CD8-positive, alpha-beta memory T cell (primary cell): Measurements from ENCODE around the gene HOXD3. TPM values are rescaled to one million over a fixed set of nuclear protein-coding genes. Genes with fewer than 3 reads are reported as not detected.

ENCODE experiments used
- CTCF ChIA-PET: fragments of 350-600 bp; sonication (Branson Sonifier 250); formaldehyde crosslinking; loops from one replicate; lab custom pipeline; 2021; ENCODE audit warnings: antibody characterized with exemption; lab: Charles Lee
- POLR2A ChIA-PET: fragments of 350-600 bp; sonication (Branson Sonifier 250); formaldehyde crosslinking; loops from one replicate; lab custom pipeline; 2021; ENCODE audit warnings: antibody characterized with exemption; lab: Charles Lee
- DNase-seq, 5 donors: peaks; one replicate each; pipeline versions ENCODE4 v3.0.0 to v3.0.0-alpha.2; 2020 to 2022; ENCODE audit warnings: mixed read lengths in 1 of 5
- H3K27ac ChIP-seq: one replicate; pipeline ENCODE4 v1.7.0; 2013; ENCODE audit warnings: low read depth, mild to moderate bottlenecking, low read length, moderate library complexity
- H3K27me3 ChIP-seq: 2 replicates; pipeline ENCODE4 v1.7.0; 2013; ENCODE audit warnings: low read length, mild to moderate bottlenecking; ENCODE audit not compliant: insufficient read depth, poor library complexity, severe bottlenecking
- H3K36me3 ChIP-seq: 2 replicates; pipeline ENCODE4 v1.7.0; 2013; ENCODE audit warnings: mild to moderate bottlenecking, low read length, moderate library complexity; ENCODE audit not compliant: insufficient read depth
- H3K4me1 ChIP-seq: 2 replicates; pipeline ENCODE4 v1.7.0; 2013; ENCODE audit warnings: mild to moderate bottlenecking, low read length, moderate library complexity; ENCODE audit not compliant: insufficient read depth
- H3K4me3 ChIP-seq: 2 replicates; pipeline ENCODE4 v1.7.0; 2013; ENCODE audit warnings: mild to moderate bottlenecking, low read length
- H3K9me3 ChIP-seq: 2 replicates; pipeline ENCODE4 v1.7.0; 2013; ENCODE audit warnings: mild to moderate bottlenecking, low read length
- H3K27ac Mint-ChIP-seq, 8 donors: one replicate each; pipeline ENCODE4 v1.8.0; 2020 to 2021; ENCODE audit warnings: mixed read lengths in 8 of 8, mild to moderate bottlenecking in 6 of 8, inconsistent platforms in 3 of 8, moderate library complexity in 3 of 8
- H3K27me3 Mint-ChIP-seq, 2 donors: one replicate each; pipeline ENCODE4 v1.8.0; 2020 to 2021; ENCODE audit warnings: mixed read lengths in 2 of 2, mild to moderate bottlenecking in 1 of 2, moderate library complexity in 1 of 2
- H3K36me3 Mint-ChIP-seq, 3 donors: one replicate each; pipeline ENCODE4 v1.8.0; 2020 to 2021; ENCODE audit warnings: mixed read lengths in 3 of 3, inconsistent platforms in 1 of 3, mild to moderate bottlenecking in 1 of 3
- H3K4me1 Mint-ChIP-seq, 3 donors: one replicate each; pipeline ENCODE4 v1.8.0; 2020 to 2021; ENCODE audit warnings: mixed read lengths in 3 of 3, inconsistent platforms in 1 of 3, mild to moderate bottlenecking in 1 of 3
- H3K4me3 Mint-ChIP-seq, 7 donors: one replicate each; pipeline ENCODE4 v1.8.0; 2020 to 2021; ENCODE audit warnings: mixed read lengths in 7 of 7, mild to moderate bottlenecking in 6 of 7, moderate library complexity in 4 of 7, inconsistent platforms in 2 of 7
- H3K9me3 Mint-ChIP-seq, 5 donors: one replicate each; pipeline ENCODE4 v1.8.0; 2020 to 2022; ENCODE audit warnings: mixed read lengths in 5 of 5, mild to moderate bottlenecking in 3 of 5, moderate library complexity in 2 of 5, inconsistent platforms in 1 of 5
- polyA plus RNA-seq: library from polyadenylated mRNA; unstranded; fragments of 300-500 nt; fragmentation: Illumina TruSeq; gene quantifications from one replicate; pipeline ENCODE4 v1.2.3, GENCODE V29; 2021
- total RNA-seq, 2 experiments: library from RNA; stranded (reverse); gene quantifications; one replicate each; pipeline ENCODE4 v1.2.3, GENCODE V29; 2021

HOXD3 gene
- not detected for total RNA-seq
- polyA plus RNA-seq, result not detected

- peak within 1 kb of the TSS in 1 of 8 donors; percentile 62 for H3K27ac Mint-ChIP-seq
- no peaks in the 10 kb centered on the region for H3K9me3 ChIP-seq
- H3K27me3 ChIP-seq, result peaks cover 65% of the 10 kb centered on the region
- H3K36me3 Mint-ChIP-seq, result no peaks in the 10 kb centered on the region
- H3K36me3 ChIP-seq, result no peaks in the 10 kb centered on the region
- ChIA-PET CTCF (interaction anchor here (1.3 kb wide), 1 partner anchor 30 kb away, joined by 3 read pairs; no protein-coding TSS in a partner anchor), POLR2A (no interaction called here)
- H3K4me1 ChIP-seq, result peaks cover 5% of the 10 kb centered on the region
- H3K27me3 Mint-ChIP-seq, result peaks cover 75 to 86% of the 10 kb centered on the region in 2 donors
- no peak within 1 kb of the TSS for H3K27ac ChIP-seq
- peak within 1 kb of the TSS in 3 of 7 donors; percentile 44 to 54 (median 47) for H3K4me3 Mint-ChIP-seq
- H3K9me3 Mint-ChIP-seq, result peaks cover 0 to 6% (median 0%) of the 10 kb centered on the region in 5 donors
- no peak within 1 kb of the TSS for H3K4me3 ChIP-seq
- peaks cover 7 to 15% (median 10%) of the 10 kb centered on the region in 3 donors for H3K4me1 Mint-ChIP-seq
- no peak for DNase-seq
These were observed at the start of gene HOXD3 for GRCh38 chr2:176156807-176157498. Gene HOXD3, plus strand, starts transcription at chr2:176157307. Its CDS starts 11,808 bp downstream, at chr2:176169115.

GRCh38 chr2:176107731-176108181 lies 49.4 kb upstream of the HOXD3 start:
- DNase-seq, result no peak
- POLR2A ChIA-PET, result no interaction called here
- Histone ChIP-seq H3K4me1 (no peaks in the 10 kb centered on the region), H3K27ac (no peak overlapping the region), H3K27me3 (peaks cover 79% of the 10 kb centered on the region), H3K36me3 (no peaks in the 10 kb centered on the region), H3K9me3 (no peaks in the 10 kb centered on the region), H3K4me3 (no peak overlapping the region)
- Mint-ChIP-seq H3K36me3 (no peaks in the 10 kb centered on the region), H3K27me3 (peaks cover 83 to 89% of the 10 kb centered on the region in 2 donors), H3K4me3 (peak overlapping the region in 1 of 7 donors; percentile 29), H3K4me1 (peaks cover 18 to 31% (median 26%) of the 10 kb centered on the region in 3 donors), H3K27ac (no peak overlapping the region), H3K9me3 (peaks cover 0 to 31% (median 8%) of the 10 kb centered on the region in 5 donors)
- CTCF ChIA-PET, result no interaction called here

- Mint-ChIP-seq H3K27ac (peak overlapping the region in 4 of 8 donors; percentile 22 to 84 (median 58)), H3K27me3 (peaks cover 84 to 89% of the 10 kb centered on the region in 2 donors), H3K36me3 (no peaks in the 10 kb centered on the region), H3K9me3 (peaks cover 0 to 33% (median 8%) of the 10 kb centered on the region in 5 donors), H3K4me3 (peak overlapping the region in 4 of 7 donors; percentile 19 to 43 (median 34)), H3K4me1 (peaks cover 18 to 31% (median 26%) of the 10 kb centered on the region in 3 donors)
- peaks cover 81% of the 10 kb centered on the region for H3K27me3 ChIP-seq
- H3K36me3 ChIP-seq, result no peaks in the 10 kb centered on the region
- POLR2A ChIA-PET, result no interaction called here
- H3K4me3 ChIP-seq, result no peak overlapping the region
- no peaks in the 10 kb centered on the region for H3K9me3 ChIP-seq
- no peak overlapping the region for H3K27ac ChIP-seq
- H3K4me1 ChIP-seq, result no peaks in the 10 kb centered on the region
- CTCF ChIA-PET, result interaction anchor here (1.5 to 2.1 kb wide), 2 partner anchors 18 to 24 kb away, joined by 4 to 9 read pairs; no protein-coding TSS in a partner anchor
- no peak for DNase-seq
These were observed 47.8 kb upstream of the HOXD3 start for GRCh38 chr2:176109192-176109901.

GRCh38 chr2:176109946-176110345 lies 47.2 kb upstream of the HOXD3 start:
- Histone ChIP-seq H3K9me3 (no peaks in the 10 kb centered on the region), H3K4me3 (no peak overlapping the region), H3K27me3 (peaks cover 81% of the 10 kb centered on the region), H3K36me3 (no peaks in the 10 kb centered on the region), H3K4me1 (no peaks in the 10 kb centered on the region), H3K27ac (no peak overlapping the region)
- Mint-ChIP-seq H3K27ac (peak overlapping the region in 2 of 8 donors; percentile 57 to 84), H3K27me3 (peaks cover 81 to 89% of the 10 kb centered on the region in 2 donors), H3K4me1 (peaks cover 17 to 29% (median 26%) of the 10 kb centered on the region in 3 donors), H3K36me3 (no peaks in the 10 kb centered on the region), H3K4me3 (peak overlapping the region in 2 of 7 donors; percentile 12 to 29), H3K9me3 (peaks cover 0 to 32% (median 8%) of the 10 kb centered on the region in 5 donors)
- DNase-seq, result no peak
- ChIA-PET CTCF (interaction anchor here (0.9 to 2.1 kb wide), 4 partner anchors 12 to 444 kb away, joined by 3 to 9 read pairs (median 4); no protein-coding TSS in a partner anchor), POLR2A (no interaction called here)

DNA sequence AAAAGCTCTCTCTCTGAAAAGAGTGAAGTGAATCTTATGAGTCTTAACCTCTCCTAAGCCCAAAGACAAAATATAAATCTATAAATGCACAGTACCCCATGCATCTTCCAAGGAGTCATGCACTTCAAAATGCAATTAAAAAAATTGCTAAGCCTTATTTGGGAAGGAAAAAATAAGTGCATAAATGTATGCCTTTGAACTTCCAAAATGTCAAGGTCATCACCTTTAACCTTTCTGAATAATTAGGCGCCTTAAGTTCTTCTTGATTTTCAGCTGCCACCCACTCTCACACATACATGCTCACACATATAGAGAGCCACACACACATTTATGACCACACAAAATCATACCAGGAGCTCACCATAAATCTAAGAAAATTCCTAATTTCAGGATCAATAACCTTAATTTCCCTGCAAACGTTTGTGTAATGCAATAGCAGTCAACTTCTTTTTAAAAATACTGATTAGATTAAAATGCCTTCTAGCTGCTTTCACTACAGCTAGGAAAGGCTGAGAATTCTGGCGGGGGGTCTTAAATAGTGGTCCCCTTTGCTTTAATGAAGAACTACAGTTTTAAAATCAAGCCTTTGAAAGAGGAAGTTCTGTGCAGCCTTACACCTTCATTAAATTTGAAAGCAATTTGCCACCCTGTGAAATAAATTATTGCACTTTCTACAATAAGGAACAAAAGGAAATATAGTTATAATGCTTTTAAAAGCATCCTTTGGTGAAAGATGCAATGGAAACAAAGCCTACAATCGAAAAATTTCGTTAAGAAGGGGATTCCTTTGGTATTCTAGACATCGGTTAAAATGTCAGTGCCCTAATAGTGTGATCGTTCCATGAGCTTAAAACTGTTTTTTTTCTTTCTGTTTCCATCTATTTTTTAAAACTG lies 46.4 kb upstream of the HOXD3 start:
- peaks cover 84 to 87% of the 10 kb centered on the region in 2 donors for H3K27me3 Mint-ChIP-seq
- Histone ChIP-seq H3K27ac (no peak overlapping the region), H3K4me3 (no peak overlapping the region), H3K27me3 (peaks cover 81% of the 10 kb centered on the region), H3K4me1 (no peaks in the 10 kb centered on the region), H3K9me3 (no peaks in the 10 kb centered on the region), H3K36me3 (no peaks in the 10 kb centered on the region)
- POLR2A ChIA-PET, result no interaction called here
- peak overlapping the region in 1 of 7 donors; percentile 29 for H3K4me3 Mint-ChIP-seq
- peaks cover 16 to 26% (median 24%) of the 10 kb centered on the region in 3 donors for H3K4me1 Mint-ChIP-seq
- peaks cover 0 to 31% (median 8%) of the 10 kb centered on the region in 5 donors for H3K9me3 Mint-ChIP-seq
- CTCF ChIA-PET, result interaction anchor here (0.9 to 2.1 kb wide), 6 partner anchors 8 to 443 kb away, joined by 3 to 9 read pairs (median 4); no protein-coding TSS in a partner anchor
- no peaks in the 10 kb centered on the region for H3K36me3 Mint-ChIP-seq
- peak overlapping the region in 2 of 8 donors; percentile 34 to 84 for H3K27ac Mint-ChIP-seq
- DNase-seq, result no peak

DNA sequence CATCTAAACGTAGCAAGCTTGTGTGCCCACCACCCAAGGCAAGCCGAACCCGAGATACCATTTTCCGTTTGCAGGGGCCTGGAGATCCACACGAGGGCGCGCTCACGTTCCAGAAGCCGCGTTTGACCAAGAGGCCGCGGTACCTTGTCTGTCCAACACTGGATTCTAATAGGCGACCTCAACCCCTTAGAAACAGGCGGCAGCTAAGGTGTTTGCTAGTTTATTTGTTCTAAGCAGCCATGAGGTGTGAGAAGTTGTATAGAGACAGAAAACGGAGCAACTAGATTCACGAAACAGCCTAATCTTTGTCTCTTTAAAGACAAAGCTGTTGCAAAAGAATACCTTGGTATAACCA lies 45.8 kb upstream of the HOXD3 start:
- no peaks in the 10 kb centered on the region for H3K36me3 Mint-ChIP-seq
- ChIA-PET CTCF (interaction anchor here (1.0 to 2.1 kb wide), 4 partner anchors 9 to 19 kb away, joined by 3 to 9 read pairs (median 4); no protein-coding TSS in a partner anchor), POLR2A (no interaction called here)
- H3K27me3 Mint-ChIP-seq, result peaks cover 83 to 86% of the 10 kb centered on the region in 2 donors
- no peaks in the 10 kb centered on the region for H3K4me1 ChIP-seq
- H3K4me3 Mint-ChIP-seq, result peak overlapping the region in 1 of 7 donors; percentile 29
- H3K27me3 ChIP-seq, result peaks cover 81% of the 10 kb centered on the region
- H3K9me3 ChIP-seq, result no peaks in the 10 kb centered on the region
- H3K4me3 ChIP-seq, result no peak overlapping the region
- H3K4me1 Mint-ChIP-seq, result peaks cover 11 to 21% (median 18%) of the 10 kb centered on the region in 3 donors
- no peaks in the 10 kb centered on the region for H3K36me3 ChIP-seq
- no peak overlapping the region for H3K27ac ChIP-seq
- peak overlapping the region in 2 of 8 donors; percentile 26 to 84 for H3K27ac Mint-ChIP-seq
- peaks cover 0 to 28% (median 8%) of the 10 kb centered on the region in 5 donors for H3K9me3 Mint-ChIP-seq
- no peak for DNase-seq

DNA sequence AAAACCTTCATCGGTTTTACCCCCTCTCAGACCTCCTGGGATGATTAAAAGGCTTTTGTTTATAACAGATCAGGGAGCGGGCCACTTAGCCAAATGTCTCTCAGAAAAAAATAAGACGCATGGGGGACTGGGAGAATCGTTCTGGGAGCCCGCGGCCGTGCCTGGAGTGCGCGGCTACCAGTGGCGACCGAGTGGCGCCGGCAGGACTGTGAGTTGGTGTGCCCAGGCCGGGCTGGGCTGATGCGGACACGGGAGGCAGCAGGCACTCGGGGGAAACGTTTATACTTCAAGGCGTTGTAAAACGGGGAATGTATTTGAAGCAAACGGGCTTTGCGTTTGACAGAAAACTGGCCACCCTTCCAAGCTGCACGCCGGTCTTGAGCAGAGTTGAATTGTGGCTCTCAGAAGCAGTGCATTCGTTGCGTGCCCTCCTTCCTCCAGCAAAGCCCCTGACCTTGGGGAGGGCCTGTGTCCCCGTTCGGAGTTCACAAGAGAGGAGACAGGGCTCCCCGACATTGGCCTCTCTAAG lies 45.2 kb upstream of the HOXD3 start:
- Mint-ChIP-seq H3K9me3 (peaks cover 0 to 28% (median 8%) of the 10 kb centered on the region in 5 donors), H3K36me3 (no peaks in the 10 kb centered on the region), H3K4me1 (peaks cover 9 to 19% (median 15%) of the 10 kb centered on the region in 3 donors), H3K27me3 (peaks cover 87 to 89% of the 10 kb centered on the region in 2 donors), H3K4me3 (peak overlapping the region in 2 of 7 donors; percentile 8 to 27), H3K27ac (peak overlapping the region in 4 of 8 donors; percentile 7 to 84 (median 60))
- Histone ChIP-seq H3K4me3 (no peak overlapping the region), H3K27ac (no peak overlapping the region), H3K9me3 (no peaks in the 10 kb centered on the region), H3K4me1 (no peaks in the 10 kb centered on the region), H3K27me3 (peaks cover 83% of the 10 kb centered on the region), H3K36me3 (no peaks in the 10 kb centered on the region)
- ChIA-PET CTCF (interaction anchor here (1.0 to 1.7 kb wide), 3 partner anchors 14 to 19 kb away, joined by 3 to 4 read pairs (median 3); no protein-coding TSS in a partner anchor), POLR2A (no interaction called here)
- no peak for DNase-seq
